ENCODE results near the gene METTL25B.
"Not testable (repeated sequence)": the region's sequence is repeated elsewhere in the genome, so short reads cannot be mapped to it uniquely, and the experiment has no call there.

Gene METTL25B

DNA sequence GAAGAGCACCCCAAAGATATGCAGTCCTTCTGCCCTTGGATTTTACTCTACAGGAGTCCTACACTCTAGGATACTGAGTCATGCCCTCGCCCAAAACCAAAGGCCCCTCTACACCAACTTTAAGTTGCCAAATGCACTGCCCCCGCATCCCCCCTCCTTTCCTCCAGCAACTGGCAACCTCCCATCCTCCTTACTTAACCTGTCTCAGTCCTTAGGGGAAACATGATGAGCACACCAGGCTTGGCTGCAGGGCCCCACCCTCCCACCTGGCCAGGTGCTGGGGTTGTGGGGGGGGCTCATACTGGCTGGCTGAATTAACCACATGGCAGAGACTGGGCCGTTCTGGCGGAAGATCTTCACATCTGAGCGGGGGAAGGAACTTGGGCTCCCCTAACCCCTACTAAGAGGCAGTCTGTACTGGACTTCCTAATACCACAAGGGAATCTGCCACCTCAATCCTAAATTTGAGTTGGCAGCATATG, 22.0 kb downstream of the METTL25B start:
- FAIRE-seq = no peak

DNA sequence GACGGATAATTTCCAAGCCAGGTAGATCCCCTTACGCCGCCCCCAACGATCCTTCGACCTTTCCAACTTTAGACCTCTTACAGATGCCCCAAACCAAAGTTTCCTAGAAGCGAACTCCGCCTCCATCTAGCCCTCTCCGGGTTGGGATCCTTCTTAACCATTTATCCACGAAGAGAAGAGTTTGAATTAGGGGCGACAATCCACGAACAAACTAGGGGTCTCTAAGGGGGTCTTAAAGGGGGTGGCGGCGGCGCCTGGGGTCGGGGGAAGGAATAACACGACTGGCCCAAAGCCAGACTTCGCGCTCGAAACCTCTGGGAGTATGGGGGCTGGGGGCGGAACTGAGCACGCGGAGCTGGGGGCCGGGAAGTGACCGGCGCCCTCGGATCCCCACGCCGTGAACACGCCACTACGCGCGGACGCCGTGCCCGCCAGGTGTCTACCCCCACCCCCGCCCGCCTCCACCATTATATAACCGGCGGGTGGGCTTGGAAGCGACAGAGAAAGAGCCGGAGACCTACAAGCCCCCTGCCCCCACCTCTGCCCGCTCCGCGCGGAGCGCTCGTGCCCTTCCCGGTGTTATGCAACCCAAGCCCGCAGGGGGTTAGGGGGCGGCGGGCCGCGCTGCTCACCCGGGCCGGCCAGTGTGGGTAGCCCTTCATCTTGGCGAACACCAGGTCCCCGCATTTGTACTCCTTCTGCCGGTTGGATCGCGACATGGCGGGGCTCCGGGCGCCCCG, 22.6 kb downstream of the METTL25B start:
- FAIRE-seq = no peak

- FAIRE-seq = no peak
Measured at GRCh38 chr1:156751451-156751756, 23.1 kb downstream of the METTL25B start, which contains the start of gene HDGF. TSS of gene HDGF (minus strand) at chr1:156751675. CDS start at chr1:156751429, 246 bp downstream.

GRCh38 chr1:156751757-156752481, 23.6 kb downstream of the METTL25B start:
- FAIRE-seq = no peak

DNA sequence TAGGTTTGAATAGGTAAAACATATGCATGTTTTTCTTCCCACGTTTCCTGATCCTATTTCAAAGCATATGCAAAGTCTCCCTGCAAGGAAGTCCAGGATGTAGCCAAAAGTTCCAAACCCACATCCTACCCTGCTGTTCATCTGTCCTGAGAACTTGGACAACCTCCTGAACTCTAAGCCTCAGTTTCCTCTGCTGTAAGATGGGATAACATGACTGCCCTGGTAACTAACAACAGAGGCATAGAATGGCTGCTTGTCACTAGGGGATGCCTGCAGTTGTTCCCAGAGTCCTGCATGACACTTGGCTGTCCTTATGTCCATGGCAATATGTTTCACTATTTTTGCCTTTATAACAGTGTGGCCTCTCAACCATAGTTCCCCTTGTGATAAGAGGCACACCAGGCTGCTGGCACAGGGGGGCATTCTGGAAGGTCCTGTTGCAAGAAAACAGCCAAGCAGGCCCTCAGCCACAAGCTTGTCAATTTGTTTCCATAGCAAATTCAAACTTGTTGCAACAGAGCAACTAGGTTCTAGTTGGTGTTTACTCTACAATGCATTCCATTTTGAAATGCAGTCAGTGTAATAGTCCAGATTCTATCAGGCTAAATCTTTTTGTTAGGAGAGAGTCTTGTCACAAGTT, 24.7 kb downstream of the METTL25B start:
- no peak for FAIRE-seq

- no peak for FAIRE-seq
Measured at GRCh38 chr1:156754219-156754618, 25.9 kb downstream of the METTL25B start.

DNA sequence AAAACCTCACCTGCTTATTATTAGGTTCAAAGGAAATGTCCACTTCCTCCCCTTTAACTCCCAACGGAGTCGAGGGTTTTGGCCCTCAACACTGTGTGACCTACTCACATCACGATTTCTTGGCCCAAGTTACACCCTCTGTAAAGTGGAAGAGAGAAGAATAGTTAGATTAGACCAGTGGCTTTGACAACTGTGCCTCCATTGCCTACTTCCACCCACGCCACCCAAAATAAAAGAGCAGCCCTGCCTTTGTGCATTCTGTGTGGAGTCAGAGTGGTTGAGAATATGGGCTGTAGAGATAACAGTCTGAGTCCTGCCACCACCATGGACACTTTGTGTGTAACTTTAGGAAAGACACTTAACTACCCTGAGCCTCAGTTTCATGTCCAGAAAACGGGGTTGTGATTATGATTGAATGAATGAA, 27.3 kb downstream of the METTL25B start:
- no peak for FAIRE-seq

GRCh38 chr1:156756355-156756754, 28.1 kb downstream of the METTL25B start:
- FAIRE-seq = no peak

GRCh38 chr1:156757572-156758253, 29.4 kb downstream of the METTL25B start:
- FAIRE-seq = not testable (repeated sequence)

DNA sequence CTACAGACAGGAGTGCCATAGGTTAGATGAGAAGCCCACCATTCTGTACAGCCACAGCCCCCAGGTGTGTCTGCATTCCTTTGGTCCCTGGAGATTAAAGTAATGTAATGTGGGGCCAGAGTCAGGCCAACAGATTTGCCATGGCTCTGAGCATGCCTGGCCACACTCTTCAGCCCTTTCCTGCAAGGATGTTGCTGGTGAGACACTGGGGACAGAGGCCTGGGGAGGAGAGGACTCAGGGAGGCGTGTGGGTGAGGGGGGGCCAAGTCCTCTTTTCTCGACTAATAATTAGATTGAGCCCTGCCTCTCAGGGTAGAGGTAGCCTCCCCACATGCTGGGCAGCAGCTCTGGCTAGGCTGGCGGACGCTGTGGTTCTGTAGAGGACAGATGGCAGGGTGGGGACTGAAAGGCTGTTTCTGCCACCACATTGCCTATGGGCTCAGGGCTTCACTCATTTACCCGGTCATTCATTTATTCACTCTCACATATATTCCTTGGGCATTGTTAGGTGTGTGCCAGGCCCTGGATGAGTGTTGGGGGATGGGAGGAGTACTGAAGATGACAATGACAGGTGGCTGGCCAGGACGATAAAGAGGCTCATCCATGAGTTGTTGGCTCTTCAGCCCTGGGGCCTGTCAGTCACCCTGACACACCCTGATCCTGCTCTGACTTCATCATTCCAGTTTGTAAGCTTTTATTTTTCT, 32.0 kb downstream of the METTL25B start:
- no peak for FAIRE-seq

DNA sequence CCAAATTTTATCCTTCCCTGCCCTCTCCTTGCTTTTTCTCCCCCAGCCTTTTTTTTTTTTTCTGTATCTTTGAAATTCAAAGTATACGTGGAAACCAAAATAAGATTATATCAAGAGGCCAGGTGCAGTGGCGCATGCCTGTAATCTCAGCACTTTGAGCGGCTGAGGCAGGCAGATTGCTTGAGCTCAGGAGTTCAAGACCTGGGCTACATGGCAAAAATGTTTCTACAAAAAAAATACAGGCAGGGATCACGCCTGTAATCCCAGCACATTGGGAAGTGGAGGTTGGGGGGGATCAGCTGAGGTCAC, 32.5 kb downstream of the METTL25B start:
- FAIRE-seq = no peak

DNA sequence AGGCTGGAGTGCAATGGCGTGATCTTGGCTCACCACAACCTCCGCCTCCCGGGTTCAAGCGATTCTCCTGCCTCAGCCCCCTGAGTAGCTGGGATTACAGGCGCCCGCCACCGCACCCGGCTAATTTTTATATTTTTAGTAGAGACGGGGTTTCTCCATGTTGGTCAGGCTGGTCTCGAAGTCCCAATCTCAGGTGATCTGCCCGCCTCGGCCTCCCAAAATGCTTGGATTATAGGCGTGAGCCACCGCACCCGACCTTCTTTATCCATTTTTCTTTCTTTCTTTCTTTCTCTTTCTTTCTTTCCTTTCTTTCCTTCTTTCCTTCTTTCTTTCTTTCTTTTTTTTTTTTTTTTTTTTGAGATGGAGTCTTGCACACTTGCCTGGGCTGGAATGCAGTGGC, 36.9 kb downstream of the METTL25B start:
- FAIRE-seq = not testable (repeated sequence)

- FAIRE-seq = no peak
Measured at GRCh38 chr1:156765666-156766065, 37.4 kb downstream of the METTL25B start.

DNA sequence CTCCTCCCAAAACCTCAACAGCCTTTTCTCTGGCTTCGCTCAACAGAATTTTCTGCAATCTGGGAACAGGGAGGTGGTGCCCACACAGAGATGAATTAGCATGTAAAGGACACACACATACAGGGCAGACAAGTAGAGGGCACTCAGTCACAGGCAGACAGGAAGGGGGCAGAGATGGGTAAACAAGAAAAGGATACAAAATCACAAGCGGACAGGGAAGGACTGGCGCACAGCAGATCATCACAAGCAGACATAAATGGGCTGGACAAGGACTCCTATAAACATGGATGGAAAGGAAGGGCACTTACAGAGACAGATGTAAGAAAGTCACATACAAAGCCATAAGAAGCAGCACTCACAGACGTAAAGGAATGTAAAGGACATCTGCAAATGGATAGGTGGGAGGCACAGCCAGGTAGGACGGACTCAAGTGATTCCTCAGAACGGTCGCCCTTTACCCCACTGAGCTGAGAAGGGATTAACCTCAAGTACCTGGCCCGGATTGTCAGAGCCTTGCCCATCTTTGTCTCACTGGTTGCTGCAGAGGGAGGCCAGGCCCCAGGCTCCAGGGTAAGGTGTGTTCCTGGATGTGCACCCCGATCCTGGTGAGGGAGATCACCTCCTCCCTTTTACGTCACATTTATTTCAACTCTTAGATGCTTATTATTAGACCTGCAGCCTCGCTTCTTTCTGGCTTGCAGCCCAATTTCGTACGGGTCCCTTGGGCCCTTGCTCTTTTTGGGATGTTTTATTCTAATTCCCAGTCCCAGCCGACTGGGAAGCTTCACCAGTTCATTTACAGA, 38.2 kb downstream of the METTL25B start:
- no peak for FAIRE-seq

DNA sequence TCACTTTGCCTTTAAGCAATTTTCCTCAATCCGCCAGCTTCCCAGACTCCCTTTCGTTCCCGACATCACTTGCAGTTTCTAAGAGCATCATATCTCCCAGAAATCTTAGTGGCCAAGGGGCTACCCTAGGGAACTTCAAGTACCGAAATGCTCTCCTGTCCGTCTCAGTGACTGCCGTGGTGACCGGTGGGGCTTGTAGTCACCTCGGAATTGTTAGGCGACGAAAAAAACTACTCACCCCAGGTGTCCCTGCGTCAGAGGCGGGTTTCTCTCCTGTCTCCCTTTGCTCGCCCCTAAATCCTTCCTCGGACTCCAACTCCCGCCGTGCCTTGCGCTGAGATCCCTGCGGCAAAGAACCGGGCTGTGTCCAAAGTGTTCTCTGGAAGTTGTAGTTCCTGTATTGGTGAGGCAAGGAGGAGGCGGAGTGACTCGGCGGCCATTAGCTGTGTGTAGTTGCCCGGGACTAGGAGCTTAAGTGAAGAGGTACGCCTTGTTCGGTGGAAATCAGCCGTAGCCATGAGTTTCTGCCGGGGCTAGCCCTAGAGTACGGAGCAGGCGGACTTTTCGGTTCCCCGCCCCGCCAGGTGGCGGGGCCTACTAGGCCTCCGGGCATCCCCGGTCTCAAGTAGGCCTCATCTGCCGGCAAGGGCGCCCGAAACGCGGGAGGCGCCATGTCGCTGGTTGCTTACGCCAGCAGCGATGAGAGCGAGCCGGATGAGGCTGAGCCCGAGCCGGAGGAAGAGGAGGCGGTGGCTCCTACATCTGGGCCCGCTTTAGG, 39.0 kb downstream of the METTL25B start, which contains the start of gene PRCC:
TSS of gene PRCC (plus strand) at position 435 of the 778 bp plus-strand sequence. CDS start at position 672, 237 bp downstream.
- FAIRE-seq = peak; percentile 96

GRCh38 chr1:156767879-156768604, 39.8 kb downstream of the METTL25B start:
- no peak for FAIRE-seq

- no peak for FAIRE-seq
Measured at GRCh38 chr1:156768610-156769295, 40.5 kb downstream of the METTL25B start.

GRCh38 chr1:156772222-156772621, 44.0 kb downstream of the METTL25B start:
- no peak for FAIRE-seq

DNA sequence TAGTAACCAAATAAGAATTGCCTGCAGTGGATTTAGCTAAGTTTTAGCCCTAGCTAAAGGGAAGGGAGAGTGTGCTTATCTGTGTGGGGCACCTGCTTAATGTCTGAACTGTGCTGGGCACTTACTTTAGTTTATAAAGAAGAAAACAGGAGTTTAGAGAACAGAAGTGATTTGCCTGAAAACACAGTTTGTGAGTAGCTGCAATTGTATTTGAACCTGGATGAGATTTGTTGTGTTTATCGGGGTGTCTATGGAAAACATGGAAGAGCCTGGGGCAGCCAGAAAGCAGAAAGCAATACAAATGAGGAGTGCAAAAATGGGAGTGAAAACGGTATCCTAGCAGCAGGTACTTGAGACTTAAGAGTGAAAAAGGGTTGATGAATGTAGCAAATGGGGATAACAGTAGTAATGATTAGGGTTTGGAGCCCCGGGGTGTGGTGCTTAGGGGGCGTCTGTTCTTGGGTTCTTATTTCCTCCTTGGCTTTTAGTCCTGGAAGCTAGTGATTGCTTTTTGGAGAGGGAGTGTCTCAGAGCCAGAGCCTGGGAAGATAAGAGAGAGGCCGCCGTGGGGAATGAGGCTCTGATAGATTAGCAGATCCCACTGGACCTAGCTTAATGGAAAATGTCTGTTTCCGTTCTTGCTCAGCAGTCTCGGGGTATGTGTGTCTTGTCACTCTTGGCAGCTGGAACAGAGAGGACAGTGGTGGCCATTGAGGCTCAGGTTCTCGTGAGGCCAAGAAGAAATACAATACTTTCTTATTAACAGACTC, 44.6 kb downstream of the METTL25B start:
- FAIRE-seq = no peak

Measured in islet of Langerhans (tissue), 1 donor.